ENCODE results near the gene FES.

GRCh38 chr15:90875549-90875981 lies 8.7 kb upstream of the FES start:
- TF ChIP-seq, protein P1, sequence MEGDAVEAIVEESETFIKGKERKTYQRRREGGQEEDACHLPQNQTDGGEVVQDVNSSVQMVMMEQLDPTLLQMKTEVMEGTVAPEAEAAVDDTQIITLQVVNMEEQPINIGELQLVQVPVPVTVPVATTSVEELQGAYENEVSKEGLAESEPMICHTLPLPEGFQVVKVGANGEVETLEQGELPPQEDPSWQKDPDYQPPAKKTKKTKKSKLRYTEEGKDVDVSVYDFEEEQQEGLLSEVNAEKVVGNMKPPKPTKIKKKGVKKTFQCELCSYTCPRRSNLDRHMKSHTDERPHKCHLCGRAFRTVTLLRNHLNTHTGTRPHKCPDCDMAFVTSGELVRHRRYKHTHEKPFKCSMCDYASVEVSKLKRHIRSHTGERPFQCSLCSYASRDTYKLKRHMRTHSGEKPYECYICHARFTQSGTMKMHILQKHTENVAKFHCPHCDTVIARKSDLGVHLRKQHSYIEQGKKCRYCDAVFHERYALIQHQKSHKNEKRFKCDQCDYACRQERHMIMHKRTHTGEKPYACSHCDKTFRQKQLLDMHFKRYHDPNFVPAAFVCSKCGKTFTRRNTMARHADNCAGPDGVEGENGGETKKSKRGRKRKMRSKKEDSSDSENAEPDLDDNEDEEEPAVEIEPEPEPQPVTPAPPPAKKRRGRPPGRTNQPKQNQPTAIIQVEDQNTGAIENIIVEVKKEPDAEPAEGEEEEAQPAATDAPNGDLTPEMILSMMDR (IDR thresholded peaks at IDR 0.05; ENCODE audit: low read depth, low read length, poor library complexity, severe bottlenecking): no peak
- TF ChIP-seq EZH2phosphoT487 (IDR thresholded peaks at IDR 0.05; ENCODE audit: borderline replicate concordance, low read length): no peak

All from DOHH2 (cell line).